H1 (cell line): ENCODE results near the gene CCDC154. TPM values are rescaled to one million over a fixed set of nuclear protein-coding genes. Genes with fewer than 3 reads are reported as not detected.

Source experiments
- PHF8 ChIP-seq: fragments of 200-600 bp; sonication (generic); conservative IDR thresholded peaks from 2 replicates; pipeline ENCODE4 v1.7.1; 2012; ENCODE audit warnings: low read depth, mild to moderate bottlenecking, inconsistent platforms, low read length, moderate library complexity
- polyA plus RNA-seq, 7 experiments: library from polyadenylated mRNA; depleted of rRNA in 3 of 7; stranded (reverse) in 5 of 7; unstranded in 2 of 7; fragments of >200 nt in 5 of 7; fragments of 200-250 nt in 2 of 7; gene quantifications; 1 replicate in 5 of 7; 2 replicates in 1 of 7; 4 replicates in 1 of 7; pipeline versions ENCODE4 v1.2.1 to v1.2.3, GENCODE V29; 2011 to 2013; ENCODE audit warnings: missing spikeins in 2 of 7, mixed read lengths in 2 of 7
- total RNA-seq: library from RNA; stranded (reverse); fragmentation: NEBNext Ultra II Directional; extraction: Animal tissue kit (Norgen Biotek cat#: 25700); gene quantifications from 2 replicates; pipeline ENCODE4 v1.2.1, GENCODE V29; 2021
- TF ChIP-seq, protein P1 (sequence below), 3 experiments: IDR thresholded peaks; 1 replicate in 2 of 3; 2 replicates in 1 of 3; pipeline versions ENCODE4 v1.5.1 to v1.6.1; 2011; ENCODE audit warnings: low read length in 3 of 3, mild to moderate bottlenecking in 3 of 3, inconsistent platforms in 2 of 3, low read depth in 1 of 3, moderate library complexity in 1 of 3; ENCODE audit not compliant: insufficient read depth in 1 of 3; ENCODE audit errors: control extremely low read depth in 1 of 3

The CCDC154 gene
- total and polyA plus RNA-seq, 2 of the 8 experiments (the other 6 are each of a cell fraction or from before 2014, with no cell fraction given): 0.15 to 0.88 TPM

DNA sequence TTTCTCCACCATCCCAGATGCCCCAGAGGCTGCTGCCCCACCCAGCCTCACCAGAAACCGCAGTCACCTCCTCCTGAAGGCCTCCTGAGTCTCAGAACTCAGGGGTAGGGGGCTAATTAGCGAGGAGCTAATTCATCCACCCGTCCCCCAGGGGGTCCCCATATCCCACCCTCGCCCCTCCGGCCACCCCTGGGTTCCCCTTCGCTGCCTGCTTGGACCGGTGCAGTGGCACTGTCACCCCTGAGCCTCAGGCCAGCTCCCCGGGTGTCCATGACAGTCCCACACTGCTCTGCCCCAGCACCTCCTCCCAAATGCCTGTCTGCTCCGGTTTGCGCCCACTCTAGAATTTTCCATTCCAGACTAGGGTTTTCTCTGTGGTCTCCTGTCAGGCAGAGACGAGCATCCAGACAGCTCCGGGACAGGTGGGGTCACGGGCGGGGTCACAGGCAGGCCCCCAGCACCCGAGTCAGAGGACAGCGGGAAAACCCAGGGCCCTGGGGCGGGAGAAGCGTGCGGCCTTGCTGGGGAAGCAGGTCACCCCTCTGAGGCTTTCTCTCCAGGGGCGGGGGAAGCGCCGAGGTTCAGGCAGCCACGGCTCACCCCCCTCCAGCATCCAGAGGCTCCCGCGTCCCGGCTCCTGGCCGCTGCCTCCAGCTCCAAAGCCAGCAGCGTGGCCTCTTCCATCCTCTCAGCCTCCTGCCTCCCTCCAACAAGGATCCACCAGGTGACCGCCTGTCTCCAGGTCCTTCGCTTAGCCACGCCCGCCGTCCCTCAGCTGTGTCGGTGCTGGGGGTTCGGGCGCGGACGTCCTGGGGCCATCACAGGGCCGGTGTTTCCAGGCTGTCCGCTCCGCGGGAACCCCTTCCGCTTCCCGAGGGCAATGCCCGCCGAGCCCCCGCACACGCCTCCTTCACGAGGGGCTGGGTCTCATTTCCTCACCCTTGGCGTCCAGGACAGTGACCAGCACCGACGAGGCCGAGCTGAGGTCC is 16.6 kb downstream of the CCDC154 start (continued):
- TF ChIP-seq, protein P1, sequence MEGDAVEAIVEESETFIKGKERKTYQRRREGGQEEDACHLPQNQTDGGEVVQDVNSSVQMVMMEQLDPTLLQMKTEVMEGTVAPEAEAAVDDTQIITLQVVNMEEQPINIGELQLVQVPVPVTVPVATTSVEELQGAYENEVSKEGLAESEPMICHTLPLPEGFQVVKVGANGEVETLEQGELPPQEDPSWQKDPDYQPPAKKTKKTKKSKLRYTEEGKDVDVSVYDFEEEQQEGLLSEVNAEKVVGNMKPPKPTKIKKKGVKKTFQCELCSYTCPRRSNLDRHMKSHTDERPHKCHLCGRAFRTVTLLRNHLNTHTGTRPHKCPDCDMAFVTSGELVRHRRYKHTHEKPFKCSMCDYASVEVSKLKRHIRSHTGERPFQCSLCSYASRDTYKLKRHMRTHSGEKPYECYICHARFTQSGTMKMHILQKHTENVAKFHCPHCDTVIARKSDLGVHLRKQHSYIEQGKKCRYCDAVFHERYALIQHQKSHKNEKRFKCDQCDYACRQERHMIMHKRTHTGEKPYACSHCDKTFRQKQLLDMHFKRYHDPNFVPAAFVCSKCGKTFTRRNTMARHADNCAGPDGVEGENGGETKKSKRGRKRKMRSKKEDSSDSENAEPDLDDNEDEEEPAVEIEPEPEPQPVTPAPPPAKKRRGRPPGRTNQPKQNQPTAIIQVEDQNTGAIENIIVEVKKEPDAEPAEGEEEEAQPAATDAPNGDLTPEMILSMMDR (IDR thresholded peaks at IDR 0.05; ENCODE audit: control extremely low read depth in 1 of 3, insufficient read depth in 1 of 3, low read depth in 1 of 3, low read length in 3 of 3): no peak
- TF ChIP-seq PHF8: no peak
- TF ChIP-seq, all 59 proteins: peak for 0
